GM12874 (cell line): Measurements from ENCODE around the gene ANAPC2.

Experiments
- TF ChIP-seq, protein P1 (sequence below): IDR thresholded peaks from 2 replicates; pipeline ENCODE4 v1.5.1; 2011; ENCODE audit warnings: low read depth, mild to moderate bottlenecking, control low read depth, low read length, moderate library complexity; ENCODE audit not compliant: insufficient read depth

The ANAPC2 gene

DNA sequence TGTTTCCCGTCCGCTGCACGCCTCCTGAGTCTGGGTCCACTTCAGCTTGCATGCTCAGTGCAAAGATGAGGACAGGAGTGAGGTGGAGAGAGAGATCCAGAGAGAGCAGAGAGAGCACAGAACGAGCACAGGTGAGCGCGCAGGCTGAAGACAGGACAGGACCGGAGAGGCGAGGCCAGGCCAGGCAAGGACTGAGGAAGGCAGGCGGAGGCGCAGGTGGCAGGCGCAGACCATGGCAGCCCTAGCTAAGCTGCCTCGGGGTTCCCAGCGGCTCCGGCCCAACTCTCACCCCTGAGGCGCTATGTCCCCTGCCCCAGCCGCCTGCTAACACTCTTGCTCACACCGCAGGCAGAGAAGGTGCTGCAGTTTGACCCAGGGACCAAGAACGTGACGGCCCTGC lies 39.7 kb downstream of the ANAPC2 start:
- TF ChIP-seq, protein P1, sequence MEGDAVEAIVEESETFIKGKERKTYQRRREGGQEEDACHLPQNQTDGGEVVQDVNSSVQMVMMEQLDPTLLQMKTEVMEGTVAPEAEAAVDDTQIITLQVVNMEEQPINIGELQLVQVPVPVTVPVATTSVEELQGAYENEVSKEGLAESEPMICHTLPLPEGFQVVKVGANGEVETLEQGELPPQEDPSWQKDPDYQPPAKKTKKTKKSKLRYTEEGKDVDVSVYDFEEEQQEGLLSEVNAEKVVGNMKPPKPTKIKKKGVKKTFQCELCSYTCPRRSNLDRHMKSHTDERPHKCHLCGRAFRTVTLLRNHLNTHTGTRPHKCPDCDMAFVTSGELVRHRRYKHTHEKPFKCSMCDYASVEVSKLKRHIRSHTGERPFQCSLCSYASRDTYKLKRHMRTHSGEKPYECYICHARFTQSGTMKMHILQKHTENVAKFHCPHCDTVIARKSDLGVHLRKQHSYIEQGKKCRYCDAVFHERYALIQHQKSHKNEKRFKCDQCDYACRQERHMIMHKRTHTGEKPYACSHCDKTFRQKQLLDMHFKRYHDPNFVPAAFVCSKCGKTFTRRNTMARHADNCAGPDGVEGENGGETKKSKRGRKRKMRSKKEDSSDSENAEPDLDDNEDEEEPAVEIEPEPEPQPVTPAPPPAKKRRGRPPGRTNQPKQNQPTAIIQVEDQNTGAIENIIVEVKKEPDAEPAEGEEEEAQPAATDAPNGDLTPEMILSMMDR, result no peak

- TF ChIP-seq, protein P1, result no peak
Measured at GRCh38 chr9:137148242-137148641, 40.1 kb downstream of the ANAPC2 start.

- TF ChIP-seq, protein P1, result no peak
Measured at GRCh38 chr9:137147793-137148160, 40.6 kb downstream of the ANAPC2 start.

- TF ChIP-seq, protein P1, result no peak
Measured at GRCh38 chr9:137147091-137147792, 41.1 kb downstream of the ANAPC2 start.

GRCh38 chr9:137146527-137146918 lies 41.8 kb downstream of the ANAPC2 start:
- TF ChIP-seq, protein P1, result no peak

GRCh38 chr9:137145731-137146526 lies 42.4 kb downstream of the ANAPC2 start:
- TF ChIP-seq, protein P1, result no peak

DNA sequence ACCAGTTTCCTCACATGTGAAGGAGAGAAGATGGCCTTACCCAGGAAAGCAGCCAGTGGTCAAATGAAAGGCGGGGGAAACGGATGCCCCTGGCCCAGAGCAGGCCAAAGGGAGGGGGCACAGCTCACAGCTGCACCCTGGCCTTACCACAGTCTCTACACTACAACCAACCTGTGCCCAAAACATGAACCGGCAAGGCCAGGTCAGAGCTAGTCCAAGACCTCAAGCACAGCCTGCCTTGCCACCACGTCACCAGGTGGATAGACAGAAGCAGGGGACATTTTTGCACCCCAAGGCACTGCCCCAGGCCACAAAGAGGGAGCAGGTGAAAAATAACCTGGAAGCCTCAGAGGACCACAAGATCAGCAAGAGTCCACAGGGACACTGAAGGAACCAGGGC lies 44.9 kb downstream of the ANAPC2 start:
- TF ChIP-seq, protein P1, result no peak
